NCI-H2029 (cell line): ENCODE measurements around the gene KCTD7.
"Not testable (repeated sequence)": the region's sequence is repeated elsewhere in the genome, so short reads cannot be mapped to it uniquely, and the experiment has no call there.

ENCODE experiments used
- DNase-seq: peaks from one replicate; lab custom pipeline; 2025; lab: John Stamatoyannopoulos, UW

KCTD7 gene

GRCh38 chr7:66617295-66617694, 11.4 kb upstream of the KCTD7 start:
- DNase-seq = no peak

DNA sequence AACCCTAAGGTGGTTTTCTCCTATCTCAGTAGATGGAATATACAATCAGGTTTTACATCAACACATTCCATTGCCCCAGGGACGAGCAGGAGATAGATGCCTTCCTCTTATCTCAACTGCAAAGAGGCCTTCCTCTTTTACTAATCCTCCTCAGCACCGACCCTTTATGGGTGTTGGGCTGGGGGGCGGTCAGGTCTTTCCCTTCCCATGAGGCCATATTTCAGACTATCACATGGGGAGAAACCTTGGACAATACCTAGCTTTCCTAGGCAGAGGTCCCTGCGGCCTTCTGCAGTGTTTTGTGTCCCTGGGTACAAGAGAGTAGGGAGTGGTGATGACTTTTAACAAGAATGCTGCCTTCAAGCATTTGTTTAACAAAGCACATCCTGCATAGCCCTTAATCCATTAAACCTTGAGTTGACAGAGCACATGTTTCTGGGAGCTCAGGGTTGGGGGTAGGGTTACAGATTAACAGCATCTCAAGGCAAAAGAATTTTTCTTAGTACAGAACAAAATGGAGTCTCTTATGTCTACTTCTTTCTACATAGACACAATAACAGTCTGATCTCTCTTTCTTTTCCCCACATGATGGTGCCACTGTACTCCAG, 9.2 kb upstream of the KCTD7 start:
- not testable (repeated sequence) for DNase-seq

GRCh38 chr7:66626331-66626934, 2.2 kb upstream of the KCTD7 start:
- no peak for DNase-seq

DNA sequence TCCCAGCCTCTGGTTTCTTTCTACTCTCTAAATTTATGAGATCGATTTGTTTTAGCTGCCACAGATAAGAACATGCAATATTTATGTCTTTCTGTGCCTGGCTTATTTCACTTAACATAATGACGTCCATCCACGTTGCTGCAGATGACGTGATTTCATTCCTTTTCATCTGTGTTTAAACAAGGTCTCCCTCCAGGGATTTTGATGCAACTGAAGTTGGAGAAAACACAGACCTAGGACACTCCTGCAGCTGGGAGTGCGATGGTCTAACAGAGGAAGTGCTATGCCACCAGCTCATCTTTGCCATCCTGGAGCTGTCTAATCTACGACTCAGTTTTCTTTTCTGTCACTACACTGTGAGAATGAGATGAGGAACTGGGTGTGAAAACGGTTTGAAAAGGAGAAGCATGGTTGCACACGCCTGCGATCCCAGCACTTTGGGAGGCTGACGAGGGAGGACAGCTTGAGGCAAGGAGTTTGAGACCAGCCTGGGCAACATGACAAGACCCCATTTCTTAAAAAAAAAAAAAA, 1.5 kb upstream of the KCTD7 start:
- DNase-seq = no peak

GRCh38 chr7:66627881-66628360, 760 bp upstream of the KCTD7 start:
- DNase-seq = no peak

- DNase-seq = no peak
These were observed 761 bp downstream of the KCTD7 start for GRCh38 chr7:66629222-66630062.

DNA sequence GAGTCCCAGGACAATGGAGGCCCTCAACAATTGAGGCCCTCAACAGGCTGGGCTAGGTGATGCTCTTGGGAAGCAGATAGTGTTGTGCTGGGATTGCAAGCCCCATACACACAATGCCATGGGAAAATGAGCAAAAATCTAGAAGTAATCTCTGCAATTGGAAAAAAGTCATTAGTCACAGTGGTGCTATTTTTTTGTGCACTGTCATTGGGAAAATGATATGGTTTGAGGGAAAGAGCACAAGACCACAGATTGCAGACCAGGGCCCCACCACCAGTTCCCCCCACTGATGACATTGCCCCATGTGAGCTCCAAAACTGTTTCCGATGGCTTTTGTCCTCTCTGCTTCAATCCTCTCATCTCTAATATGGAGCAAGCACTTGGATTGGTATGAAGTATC, 1.9 kb downstream of the KCTD7 start:
- DNase-seq = no peak

DNA sequence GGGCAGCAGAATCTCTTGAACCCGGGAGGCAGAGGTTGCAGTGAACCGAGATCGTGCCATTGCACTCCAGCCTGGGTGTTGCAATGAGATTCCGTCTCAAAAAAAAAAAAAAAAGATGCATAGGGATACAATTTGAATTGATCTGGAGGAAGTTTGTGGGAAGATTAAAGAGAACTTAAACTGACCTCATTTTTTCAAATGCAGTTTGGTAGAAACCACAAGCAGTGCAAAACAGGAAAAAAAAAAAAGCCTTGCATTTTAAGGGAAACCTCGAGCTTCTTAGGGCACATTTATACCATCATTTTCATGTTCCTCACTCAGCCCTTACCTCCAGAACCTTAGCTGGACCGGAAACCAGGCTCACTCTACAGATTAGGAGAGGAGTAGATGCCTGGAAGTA, 2.8 kb downstream of the KCTD7 start:
- no peak for DNase-seq

DNA sequence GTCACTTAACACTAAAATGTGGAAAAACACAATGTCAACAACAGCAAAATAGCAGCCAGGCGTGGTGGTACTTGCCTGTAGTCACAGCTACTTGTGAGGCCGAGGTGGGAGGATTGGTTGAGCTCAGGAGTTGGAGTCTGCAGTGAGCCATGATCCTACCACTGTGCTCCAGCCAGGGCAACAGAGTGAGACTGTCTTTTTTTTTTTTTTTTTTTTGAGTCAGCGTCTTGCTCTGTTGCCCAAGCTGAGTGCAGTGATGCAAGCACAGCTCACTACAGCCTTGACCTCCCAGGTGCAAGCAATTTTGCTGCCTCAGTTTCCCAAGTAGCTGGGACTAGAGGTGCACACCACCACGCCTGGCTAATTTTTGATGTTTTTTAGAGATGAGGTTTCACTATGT, 6.1 kb downstream of the KCTD7 start:
- DNase-seq = no peak

- DNase-seq = not testable (repeated sequence)
These were observed 6.8 kb downstream of the KCTD7 start for GRCh38 chr7:66635322-66635981.

DNA sequence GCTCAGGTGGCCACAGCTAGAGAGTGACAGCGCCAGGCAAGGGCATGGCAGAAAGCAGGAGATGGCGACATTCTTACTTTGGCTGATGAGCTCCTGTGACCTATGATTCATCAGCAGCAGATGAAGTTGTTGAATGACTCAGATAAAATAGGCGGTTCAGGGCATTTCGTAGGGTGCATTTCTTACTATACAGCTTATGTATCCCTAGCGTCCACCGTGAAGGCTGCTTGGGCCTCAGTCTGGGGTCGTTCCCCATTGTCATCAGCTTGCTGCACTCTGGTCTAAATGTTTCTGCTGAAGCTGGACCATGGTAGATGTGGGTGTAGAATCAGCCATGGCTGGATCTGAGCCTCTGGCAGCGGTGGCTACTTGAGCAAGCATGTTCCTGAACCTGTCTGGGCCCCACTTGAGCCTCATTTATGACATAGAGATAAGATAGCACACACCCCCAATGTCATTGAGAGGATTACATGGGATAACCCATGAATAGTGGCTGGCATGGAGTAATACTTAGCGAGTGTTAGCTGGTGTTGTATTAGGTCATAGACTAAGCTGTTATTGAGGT, 7.4 kb downstream of the KCTD7 start:
- DNase-seq = not testable (repeated sequence)

DNA sequence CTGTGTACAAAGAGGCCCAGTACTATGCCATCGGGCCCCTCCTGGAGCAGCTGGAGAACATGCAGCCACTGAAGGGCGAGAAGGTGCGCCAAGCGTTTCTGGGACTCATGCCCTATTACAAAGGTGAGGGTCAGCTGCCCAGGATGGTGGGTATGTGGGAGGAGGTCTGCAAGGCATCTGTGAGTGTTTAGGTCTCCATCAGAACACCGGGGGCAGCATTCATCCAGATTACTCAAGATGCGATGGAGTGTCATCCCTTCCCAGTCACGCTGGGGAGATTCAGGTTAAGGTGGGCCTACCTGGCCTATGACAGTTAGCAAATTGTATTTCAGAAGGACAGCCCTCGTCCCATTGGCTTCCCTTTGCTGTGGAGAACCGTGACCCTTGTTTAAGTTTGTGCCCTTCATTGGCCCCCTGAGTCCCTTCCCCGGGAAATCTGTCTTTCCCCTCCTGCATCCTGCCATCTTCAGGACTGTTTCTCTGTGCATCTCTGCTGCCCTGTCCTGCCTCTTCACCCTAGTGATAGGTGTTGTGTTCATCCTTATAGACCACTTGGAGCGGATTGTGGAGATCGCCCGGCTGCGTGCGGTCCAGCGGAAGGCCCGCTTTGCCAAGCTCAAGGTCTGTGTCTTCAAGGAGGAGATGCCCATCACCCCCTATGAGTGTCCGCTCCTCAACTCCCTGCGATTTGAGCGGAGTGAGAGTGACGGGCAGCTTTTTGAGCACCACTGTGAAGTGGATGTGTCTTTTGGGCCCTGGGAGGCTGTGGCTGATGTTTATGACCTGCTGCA, 9.8 kb downstream of the KCTD7 start:
- no peak for DNase-seq

- DNase-seq = no peak
These were observed 11.1 kb downstream of the KCTD7 start for GRCh38 chr7:66639773-66640172.

- no peak for DNase-seq
These were observed 12.3 kb downstream of the KCTD7 start for GRCh38 chr7:66640802-66641525.

DNA sequence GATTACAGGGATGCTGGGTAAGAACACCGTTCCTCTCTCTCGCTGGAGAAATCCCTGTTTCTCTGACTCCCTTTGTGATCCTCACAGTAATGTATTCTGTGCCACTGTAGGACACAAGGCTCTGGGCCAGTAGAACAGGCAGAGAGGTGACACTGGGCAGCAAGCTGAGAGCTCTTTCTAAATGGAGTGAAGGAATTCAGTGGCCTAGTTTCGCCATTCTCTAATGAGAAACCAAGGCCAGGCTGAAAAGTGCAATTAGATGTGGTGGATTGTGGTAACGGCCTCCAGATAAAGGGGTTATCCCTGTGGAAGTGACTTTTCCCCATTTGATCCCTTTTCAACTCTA, 12.8 kb downstream of the KCTD7 start:
- DNase-seq = no peak

DNA sequence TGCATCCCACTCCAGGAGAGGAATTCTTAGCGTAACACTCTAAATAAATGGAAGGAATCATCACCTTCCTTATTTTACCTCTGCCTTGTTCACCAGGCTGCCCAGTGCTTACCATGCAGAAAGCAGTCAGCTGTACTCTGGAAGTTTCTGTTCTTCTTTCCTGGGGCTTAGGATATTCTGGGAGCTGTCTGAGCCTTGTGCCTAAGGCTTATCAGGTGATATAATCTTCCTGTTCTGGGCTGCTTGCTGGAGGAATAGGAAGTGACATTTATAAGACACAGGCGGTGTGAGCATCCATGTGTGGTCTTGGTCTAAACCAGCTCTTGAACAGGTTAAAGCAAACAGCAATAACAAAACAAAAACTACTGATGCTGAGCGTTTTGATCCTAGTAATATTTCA, 13.5 kb downstream of the KCTD7 start:
- no peak for DNase-seq

GRCh38 chr7:66642932-66643331, 14.3 kb downstream of the KCTD7 start:
- no peak for DNase-seq

DNA sequence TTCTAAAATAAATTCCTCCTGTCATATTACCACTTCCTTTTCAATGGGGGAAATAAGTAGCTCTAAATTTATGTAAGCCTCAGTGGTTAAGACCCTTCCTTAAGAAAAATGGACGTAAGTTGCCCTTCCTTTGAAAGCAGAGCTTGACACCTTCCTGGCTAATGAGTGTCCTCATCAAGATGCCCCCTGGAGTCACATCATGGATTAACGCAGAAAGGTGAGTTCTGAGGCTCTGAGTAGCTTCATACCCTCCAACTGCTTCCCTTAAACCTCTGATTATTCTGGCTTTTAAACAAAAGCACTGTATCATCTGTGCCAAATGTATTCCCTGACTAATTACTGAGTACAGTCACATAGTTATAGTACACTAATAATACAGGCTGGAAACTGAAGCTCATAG, 14.7 kb downstream of the KCTD7 start:
- no peak for DNase-seq

GRCh38 chr7:66651026-66651425, 22.3 kb downstream of the KCTD7 start:
- not testable (repeated sequence) for DNase-seq

GRCh38 chr7:66653719-66654274, 25.1 kb downstream of the KCTD7 start:
- not testable (repeated sequence) for DNase-seq
